K562 (cell line): ENCODE measurements around the gene FIZ1. TPM values are rescaled to one million over a fixed set of nuclear protein-coding genes. Genes with fewer than 3 reads are reported as not detected.

ENCODE experiments used
- BRD9 ChIP-seq: fragments of 450-650 bp; IDR thresholded peaks from 2 replicates; pipeline ENCODE4 v1.6.1; 2018; ENCODE audit warnings: low read depth; ENCODE audit not compliant: partially characterized antibody
- CBFA2T2 ChIP-seq: fragments of 450-650 bp; conservative IDR thresholded peaks from 2 replicates; pipeline ENCODE4 v1.6.1; 2017; ENCODE audit warnings: mild to moderate bottlenecking
- CBFA2T3 ChIP-seq: fragments of 450-650 bp; IDR thresholded peaks from 2 replicates; pipeline ENCODE4 v1.6.1; 2017
- CCNT2 ChIP-seq: IDR thresholded peaks from 2 replicates; pipeline ENCODE4 v1.6.1; 2011; ENCODE audit warnings: borderline replicate concordance, low read depth, mild to moderate bottlenecking, moderate library complexity, mixed read lengths, low read length; ENCODE audit not compliant: insufficient read length; ENCODE audit errors: extremely low read depth
- EP400 ChIP-seq: fragments of 450-650 bp; IDR thresholded peaks from 2 replicates; pipeline ENCODE4 v1.6.1; 2017; ENCODE audit warnings: antibody characterized with exemption, mild to moderate bottlenecking, moderate library complexity
- ESRRA ChIP-seq: fragments of 450-650 bp; IDR thresholded peaks from 2 replicates; pipeline ENCODE4 v1.6.1; 2014; ENCODE audit warnings: low read depth, mild to moderate bottlenecking, moderate library complexity, borderline replicate concordance
- ETV5 ChIP-seq: sonication (generic); formaldehyde crosslinking; IDR thresholded peaks from 2 replicates; pipeline ENCODE4 v1.4.0; 2020; ENCODE audit warnings: low read depth, mild to moderate bottlenecking, missing genetic modification reagents
- GATAD2A ChIP-seq: fragments of 450-650 bp; IDR thresholded peaks from 2 replicates; pipeline ENCODE4 v1.6.1; 2017
- GATAD2B ChIP-seq: fragments of 450-650 bp; IDR thresholded peaks from 2 replicates; pipeline ENCODE4 v1.6.1; 2017; ENCODE audit warnings: mild to moderate bottlenecking, borderline replicate concordance
- HDGF ChIP-seq: fragments of 450-650 bp; IDR thresholded peaks from 2 replicates; pipeline ENCODE4 v1.6.1; 2016
- HINFP ChIP-seq: fragments of 450-650 bp; conservative IDR thresholded peaks from 2 replicates; pipeline ENCODE4 v1.6.1; 2016; ENCODE audit warnings: missing genetic modification characterization, low read depth, mild to moderate bottlenecking, control low read depth, missing compliant biosample characterization
- HMGN3 ChIP-seq: IDR thresholded peaks from 2 replicates; pipeline ENCODE4 v1.6.1; 2011; ENCODE audit warnings: borderline replicate concordance, low read depth, mild to moderate bottlenecking, mixed read lengths, low read length; ENCODE audit not compliant: insufficient read length; ENCODE audit errors: extremely low read depth
- KDM1A ChIP-seq, 2 experiments: fragments of 450-650 bp; IDR thresholded peaks; 2 replicates each; pipeline ENCODE4 v1.6.1; 2016; ENCODE audit warnings: mild to moderate bottlenecking in 2 of 2
- MAZ ChIP-seq, 2 experiments: fragments of 450-650 bp in 1 of 2; sonication (generic) in 1 of 2; formaldehyde crosslinking; IDR thresholded peaks in 1 of 2; conservative IDR thresholded peaks in 1 of 2; 2 replicates each; pipeline versions ENCODE4 v1.4.0 to v1.5.0; 2020; ENCODE audit warnings: mild to moderate bottlenecking in 1 of 2, missing genetic modification reagents in 1 of 2
- MEIS2 ChIP-seq: fragments of 450-650 bp; IDR thresholded peaks from 2 replicates; pipeline ENCODE4 v1.6.1; 2014; ENCODE audit warnings: mild to moderate bottlenecking; ENCODE audit not compliant: partially characterized antibody
- NCOR1 ChIP-seq: fragments of 450-650 bp; IDR thresholded peaks from 2 replicates; pipeline ENCODE4 v1.6.1; 2016; ENCODE audit warnings: mild to moderate bottlenecking, moderate library complexity
- NFIC ChIP-seq: fragments of 450-650 bp; IDR thresholded peaks from 2 replicates; pipeline ENCODE4 v1.6.1; 2017; ENCODE audit warnings: mild to moderate bottlenecking, inconsistent platforms
- NR2C1 ChIP-seq, 2 experiments: fragments of 450-650 bp; IDR thresholded peaks; 2 replicates each; pipeline ENCODE4 v1.6.1; 2017; ENCODE audit warnings: mild to moderate bottlenecking in 2 of 2, antibody characterized with exemption in 1 of 2, inconsistent platforms in 1 of 2, missing compliant biosample characterization in 1 of 2, missing genetic modification characterization in 1 of 2
- PHF21A ChIP-seq: fragments of 450-650 bp; IDR thresholded peaks from 2 replicates; pipeline ENCODE4 v1.6.1; 2017; ENCODE audit warnings: low read depth, borderline replicate concordance
- SIN3B ChIP-seq: fragments of 450-650 bp; IDR thresholded peaks from 2 replicates; pipeline ENCODE4 v1.6.1; 2017; ENCODE audit warnings: low read depth, mild to moderate bottlenecking, moderate library complexity
- SMARCE1 ChIP-seq: fragments of 450-650 bp; IDR thresholded peaks from 2 replicates; pipeline ENCODE4 v1.7.1; 2016; ENCODE audit warnings: mild to moderate bottlenecking
- ZBTB11 ChIP-seq, 3 experiments: fragments of 200-800 bp in 1 of 3; fragments of 250-450 bp in 1 of 3; fragments of 450-650 bp in 1 of 3; sonication (Bioruptor Pico) in 1 of 3; sonication (Bioruptor generic) in 1 of 3; formaldehyde crosslinking in 1 of 3; IDR thresholded peaks; 2 replicates each; pipeline versions ENCODE4 v1.6.1 to v1.8.0; 2016 to 2022; ENCODE audit warnings: mild to moderate bottlenecking in 2 of 3, missing genetic modification characterization in 2 of 3, missing compliant biosample characterization in 1 of 3, moderate library complexity in 1 of 3
- ZBTB7A ChIP-seq: IDR thresholded peaks from 2 replicates; pipeline ENCODE4 v1.6.1; 2011; ENCODE audit warnings: low read depth, mild to moderate bottlenecking, low read length, moderate library complexity, borderline replicate concordance; ENCODE audit not compliant: control insufficient read depth
- ZNF263 ChIP-seq: sonication (generic); formaldehyde crosslinking; IDR thresholded peaks from 2 replicates; pipeline ENCODE4 v1.8.0; 2022; ENCODE audit warnings: mild to moderate bottlenecking, missing genetic modification reagents, borderline replicate concordance
- polyA plus RNA-seq, 8 experiments: library from polyadenylated mRNA; depleted of rRNA in 4 of 8; stranded (reverse) in 5 of 8; unstranded in 3 of 8; fragments of >200 nt; fragmentation: Nextera tagmentation in 2 of 8; fragmentation: Illumina TruSeq in 1 of 8; extraction: Ambion mirVana in 2 of 8; extraction: Trizol in 1 of 8; gene quantifications; 2 replicates each; pipeline versions ENCODE4 v1.2.1 to v1.2.3, GENCODE V29; 2011 to 2014; ENCODE audit warnings: inconsistent platforms in 1 of 8, missing spikeins in 1 of 8
- total RNA-seq, 7 experiments: library from RNA; depleted of rRNA in 6 of 7; stranded (reverse); fragments of >200 nt in 6 of 7; fragmentation: Illumina TruSeq in 2 of 7; extraction: Trizol in 2 of 7; gene quantifications; 2 replicates each; pipeline versions ENCODE4 v1.2.1 to v1.2.3, GENCODE V29; 2011 to 2021; ENCODE audit warnings: low replicate concordance in 1 of 7

Gene FIZ1
- total and polyA plus RNA-seq, 9 of the 15 experiments (the other 6 are each of a cell fraction or from before 2014, with no cell fraction given) = 0.79 to 17.5 (median 5.5) TPM

GRCh38 chr19:55544776-55545439 is 54.4 kb downstream of the FIZ1 start (continued):
- no peak for TF ChIP-seq HINFP (tag)
- TF ChIP-seq CBFA2T3 = peak; percentile 71
- TF ChIP-seq ZBTB11 (CRISPR knock-in tag; IDR thresholded peaks at IDR 0.05) = 0 out of 6 replicates have a peak, but pooled peaks of 1 of the 3 experiments have one; percentile 32
- TF ChIP-seq ESRRA = peak; percentile 78
- peak; percentile 87; the same call in 1 of the 2 replicates for TF ChIP-seq GATAD2A
- peak; percentile 93 for TF ChIP-seq NR2C1 (IDR thresholded peaks at IDR 0.05)
- peak; percentile 94 for TF ChIP-seq NR2C1 (tag; IDR thresholded peaks at IDR 0.05)
- TF ChIP-seq HDGF = 0 out of 2 replicates have a peak, but pooled peaks have one; percentile 19
- peak; percentile 62 for TF ChIP-seq CBFA2T2
- TF ChIP-seq SIN3B = no peak
- TF ChIP-seq MEIS2 = no peak
- TF ChIP-seq EP400 = peak; percentile 75; the same call in 1 of the 2 replicates
- TF ChIP-seq HMGN3 = peak; percentile 72
- no peak for TF ChIP-seq PHF21A
- TF ChIP-seq MAZ (CRISPR knock-in tag; conservative IDR thresholded peaks at IDR 0.05 in 1 of 2, IDR thresholded peaks at IDR 0.05 in 1 of 2) = peak; percentile 61 to 75; a peak in 3 of 4 replicates
- peak; percentile 50 for TF ChIP-seq NCOR1
- TF ChIP-seq BRD9 = no peak
- TF ChIP-seq ZNF263 (CRISPR knock-in tag) = peak; percentile 34; the same call in 1 of the 2 replicates
- TF ChIP-seq KDM1A (IDR thresholded peaks at IDR 0.05) = peak; percentile 63 to 66; a peak in 2 of 4 replicates
- TF ChIP-seq ETV5 (CRISPR knock-in tag) = 0 out of 2 replicates have a peak, but pooled peaks have one; percentile 34
- TF ChIP-seq CCNT2 = peak; percentile 25
- TF ChIP-seq GATAD2B = 0 out of 2 replicates have a peak, but pooled peaks have one; percentile 68
- peak; percentile 99 for TF ChIP-seq ZBTB7A
- peak; percentile 96 for TF ChIP-seq SMARCE1
- peak; percentile 47 for TF ChIP-seq NFIC
